OCI-LY7 (cell line): Measurements from ENCODE around the gene SPECC1.

Source experiments
- EZH2phosphoT487 ChIP-seq: fragments of 200-600 bp; sonication (generic); IDR thresholded peaks from 2 replicates; pipeline ENCODE4 v1.6.1; 2018; ENCODE audit warnings: low read depth, borderline replicate concordance, mild to moderate bottlenecking, mixed run types, antibody characterized with exemption, low read length, moderate library complexity, mixed read lengths
- TF ChIP-seq, protein P1 (sequence below): fragments of 200-600 bp; sonication (generic); conservative IDR thresholded peaks from 2 replicates; pipeline ENCODE4 v1.5.1; 2014; ENCODE audit warnings: mild to moderate bottlenecking, antibody characterized with exemption, low read length, moderate library complexity, mixed read lengths

GRCh38 chr17:20080513-20080912 lies 71.4 kb downstream of the SPECC1 start:
- no peak for TF ChIP-seq EZH2phosphoT487
- TF ChIP-seq, protein P1, sequence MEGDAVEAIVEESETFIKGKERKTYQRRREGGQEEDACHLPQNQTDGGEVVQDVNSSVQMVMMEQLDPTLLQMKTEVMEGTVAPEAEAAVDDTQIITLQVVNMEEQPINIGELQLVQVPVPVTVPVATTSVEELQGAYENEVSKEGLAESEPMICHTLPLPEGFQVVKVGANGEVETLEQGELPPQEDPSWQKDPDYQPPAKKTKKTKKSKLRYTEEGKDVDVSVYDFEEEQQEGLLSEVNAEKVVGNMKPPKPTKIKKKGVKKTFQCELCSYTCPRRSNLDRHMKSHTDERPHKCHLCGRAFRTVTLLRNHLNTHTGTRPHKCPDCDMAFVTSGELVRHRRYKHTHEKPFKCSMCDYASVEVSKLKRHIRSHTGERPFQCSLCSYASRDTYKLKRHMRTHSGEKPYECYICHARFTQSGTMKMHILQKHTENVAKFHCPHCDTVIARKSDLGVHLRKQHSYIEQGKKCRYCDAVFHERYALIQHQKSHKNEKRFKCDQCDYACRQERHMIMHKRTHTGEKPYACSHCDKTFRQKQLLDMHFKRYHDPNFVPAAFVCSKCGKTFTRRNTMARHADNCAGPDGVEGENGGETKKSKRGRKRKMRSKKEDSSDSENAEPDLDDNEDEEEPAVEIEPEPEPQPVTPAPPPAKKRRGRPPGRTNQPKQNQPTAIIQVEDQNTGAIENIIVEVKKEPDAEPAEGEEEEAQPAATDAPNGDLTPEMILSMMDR = no peak
